Esophagus muscularis mucosa (tissue), 2 donors: Measurements from ENCODE around the gene ZNF398.

Experiments
- EP300 ChIP-seq: sonication (generic); formaldehyde crosslinking; IDR thresholded peaks from one replicate; pipeline ENCODE4 v1.6.1; 2017; ENCODE audit warnings: antibody characterized with exemption
- POLR2A ChIP-seq: fragments of 450-650 bp; IDR thresholded peaks from one replicate; pipeline ENCODE4 v1.6.1; 2017; ENCODE audit warnings: antibody characterized with exemption, moderate library complexity, mild to moderate bottlenecking, low read depth

GRCh38 chr7:149191851-149192250, 44.6 kb downstream of the ZNF398 start:
- TF ChIP-seq POLR2A (no peak), EP300 (no peak)
